BE2C (cell line): ENCODE results near the gene CHRNB1.
"Not testable (repeated sequence)": the region's sequence is repeated elsewhere in the genome, so short reads cannot be mapped to it uniquely, and the experiment has no call there.

ENCODE experiments used
- DNase-seq: peaks from one replicate; pipeline ENCODE4 v3.0.0-alpha.2; 2020
- H3K27me3 ChIP-seq: fragments of 250-450 bp; sonication (Bioruptor Pico); 2 replicates; pipeline ENCODE4 v1.5.1; 2020; ENCODE audit warnings: mild to moderate bottlenecking
- H3K36me3 ChIP-seq: fragments of 250-450 bp; sonication (Bioruptor Pico); 2 replicates; pipeline ENCODE4 v1.5.1; 2020; ENCODE audit warnings: mild to moderate bottlenecking
- H3K4me1 ChIP-seq: fragments of 250-450 bp; sonication (Bioruptor Pico); 2 replicates; pipeline ENCODE4 v1.5.1; 2020
- H3K4me3 ChIP-seq: 2 replicates; pipeline ENCODE4 v1.5.1; 2011; ENCODE audit warnings: low read depth, low read length
- H3K9me3 ChIP-seq: fragments of 250-450 bp; sonication (Bioruptor Pico); 2 replicates; pipeline ENCODE4 v1.5.1; 2020
- TF ChIP-seq, protein P1 (sequence below): IDR thresholded peaks from 2 replicates; pipeline ENCODE4 v1.5.1; 2012; ENCODE audit warnings: mild to moderate bottlenecking, low read depth, low read length

CHRNB1 gene

DNA sequence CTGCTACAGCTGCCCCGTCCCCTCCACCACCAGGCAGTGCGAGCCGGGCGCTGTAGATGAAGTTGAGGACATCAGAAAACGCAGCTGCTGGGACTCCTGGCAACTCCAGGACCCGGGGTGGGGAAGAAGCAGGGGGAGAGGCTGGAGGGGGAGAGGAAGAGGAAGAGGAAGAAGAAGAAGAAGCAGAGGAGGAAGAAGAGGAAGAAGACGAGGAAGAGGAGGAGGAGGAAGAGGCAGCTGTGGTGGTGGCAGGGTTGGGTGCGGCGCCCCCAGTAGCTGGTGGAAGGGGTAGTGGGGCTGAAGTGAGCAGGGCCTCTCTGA, 21.4 kb downstream of the CHRNB1 start:
- TF ChIP-seq, protein P1, sequence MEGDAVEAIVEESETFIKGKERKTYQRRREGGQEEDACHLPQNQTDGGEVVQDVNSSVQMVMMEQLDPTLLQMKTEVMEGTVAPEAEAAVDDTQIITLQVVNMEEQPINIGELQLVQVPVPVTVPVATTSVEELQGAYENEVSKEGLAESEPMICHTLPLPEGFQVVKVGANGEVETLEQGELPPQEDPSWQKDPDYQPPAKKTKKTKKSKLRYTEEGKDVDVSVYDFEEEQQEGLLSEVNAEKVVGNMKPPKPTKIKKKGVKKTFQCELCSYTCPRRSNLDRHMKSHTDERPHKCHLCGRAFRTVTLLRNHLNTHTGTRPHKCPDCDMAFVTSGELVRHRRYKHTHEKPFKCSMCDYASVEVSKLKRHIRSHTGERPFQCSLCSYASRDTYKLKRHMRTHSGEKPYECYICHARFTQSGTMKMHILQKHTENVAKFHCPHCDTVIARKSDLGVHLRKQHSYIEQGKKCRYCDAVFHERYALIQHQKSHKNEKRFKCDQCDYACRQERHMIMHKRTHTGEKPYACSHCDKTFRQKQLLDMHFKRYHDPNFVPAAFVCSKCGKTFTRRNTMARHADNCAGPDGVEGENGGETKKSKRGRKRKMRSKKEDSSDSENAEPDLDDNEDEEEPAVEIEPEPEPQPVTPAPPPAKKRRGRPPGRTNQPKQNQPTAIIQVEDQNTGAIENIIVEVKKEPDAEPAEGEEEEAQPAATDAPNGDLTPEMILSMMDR = no peak

DNA sequence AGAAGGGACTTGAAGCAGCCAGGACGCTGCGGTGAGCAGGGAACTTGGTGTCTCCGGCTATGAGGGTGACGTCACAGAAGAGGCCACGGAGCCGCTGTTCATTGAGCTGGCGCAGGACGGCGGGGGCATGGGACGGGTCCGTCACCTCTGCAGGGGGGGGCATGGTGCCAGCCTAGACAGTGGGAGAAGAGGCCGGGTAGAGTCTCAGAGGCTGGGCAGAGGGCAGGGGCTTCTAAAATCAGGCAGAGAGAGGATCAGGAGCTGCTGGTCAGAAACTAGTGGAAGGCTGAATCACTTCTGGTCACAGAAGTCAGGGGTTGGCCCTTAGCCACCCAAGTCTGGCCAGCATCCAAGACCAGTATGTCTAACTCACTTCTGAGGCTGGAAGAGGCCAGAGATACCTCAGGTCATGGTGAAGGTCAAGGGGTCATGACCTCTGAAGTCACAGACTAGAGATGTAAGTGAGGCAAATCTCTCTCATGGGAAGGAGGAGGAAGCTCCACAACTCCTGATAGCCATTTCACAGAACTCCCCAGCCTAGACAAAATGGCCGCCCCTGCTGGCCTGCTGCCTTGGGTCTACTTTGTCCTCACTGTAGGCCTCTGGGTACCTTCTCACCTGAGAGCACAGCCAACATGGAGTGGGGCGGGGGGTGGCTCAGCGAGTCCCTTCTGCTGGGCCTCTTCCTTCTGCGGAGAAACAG, 21.9 kb downstream of the CHRNB1 start:
- no peak overlapping the region for H3K4me3 ChIP-seq
- no peaks in the 10 kb centered on the region for H3K4me1 ChIP-seq
- H3K9me3 ChIP-seq = no peaks in the 10 kb centered on the region
- TF ChIP-seq, protein P1 = no peak
- H3K27me3 ChIP-seq = no peaks in the 10 kb centered on the region
- DNase-seq = no peak
- no peaks in the 10 kb centered on the region for H3K36me3 ChIP-seq

More for the DNA sequence above, 21.4 kb downstream of the CHRNB1 start:
- no peaks in the 10 kb centered on the region for H3K9me3 ChIP-seq
- no peaks in the 10 kb centered on the region for H3K27me3 ChIP-seq
- DNase-seq = no peak
- no peaks in the 10 kb centered on the region for H3K4me1 ChIP-seq
- H3K4me3 ChIP-seq = no peak overlapping the region
- H3K36me3 ChIP-seq = no peaks in the 10 kb centered on the region

DNA sequence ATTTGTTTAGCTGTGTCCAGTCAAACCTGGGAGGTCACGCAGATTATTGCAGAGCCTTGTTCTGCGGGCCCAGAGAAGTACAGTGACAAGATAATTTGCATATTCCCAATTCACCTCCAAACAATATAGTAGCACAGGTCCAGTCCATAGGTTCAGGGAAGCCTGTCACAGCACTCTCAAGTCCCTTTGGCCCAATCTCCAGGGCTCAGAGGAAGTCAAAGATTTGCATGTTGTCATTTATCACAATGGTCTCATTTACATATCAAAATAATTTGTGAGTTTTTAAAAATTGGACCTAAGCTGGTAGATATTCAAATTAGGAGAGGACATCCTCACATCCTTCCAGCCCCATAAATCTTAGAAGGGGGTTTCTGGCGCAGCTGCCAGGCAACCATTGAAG, 22.6 kb downstream of the CHRNB1 start:
- Histone ChIP-seq H3K36me3 (no peaks in the 10 kb centered on the region), H3K4me1 (no peaks in the 10 kb centered on the region), H3K9me3 (no peaks in the 10 kb centered on the region), H3K4me3 (no peak overlapping the region), H3K27me3 (no peaks in the 10 kb centered on the region)
- DNase-seq = no peak
- TF ChIP-seq, protein P1 = no peak

DNA sequence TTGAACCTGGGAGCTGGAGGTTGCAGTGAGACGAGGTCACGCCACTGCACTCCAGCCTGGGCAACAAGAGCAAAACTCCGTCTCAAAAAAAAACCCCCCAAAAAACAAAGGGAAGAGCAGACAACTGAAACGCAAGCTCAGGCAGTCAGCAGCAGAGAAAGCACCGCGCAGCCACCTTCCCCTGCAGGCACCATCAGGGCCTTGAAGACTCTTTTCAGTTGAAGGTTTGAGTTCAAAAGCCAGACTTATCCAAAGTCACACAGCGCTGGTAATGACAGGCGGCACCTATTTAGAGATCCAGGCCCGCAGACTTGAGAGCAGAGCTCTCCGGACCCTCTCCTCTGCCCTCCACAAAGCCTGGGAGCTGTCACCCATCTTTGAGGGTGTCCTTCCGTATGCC, 23.4 kb downstream of the CHRNB1 start:
- Histone ChIP-seq H3K27me3 (no peaks in the 10 kb centered on the region), H3K4me3 (no peak overlapping the region), H3K36me3 (no peaks in the 10 kb centered on the region), H3K4me1 (no peaks in the 10 kb centered on the region), H3K9me3 (no peaks in the 10 kb centered on the region)
- DNase-seq = no peak
- TF ChIP-seq, protein P1 = no peak

DNA sequence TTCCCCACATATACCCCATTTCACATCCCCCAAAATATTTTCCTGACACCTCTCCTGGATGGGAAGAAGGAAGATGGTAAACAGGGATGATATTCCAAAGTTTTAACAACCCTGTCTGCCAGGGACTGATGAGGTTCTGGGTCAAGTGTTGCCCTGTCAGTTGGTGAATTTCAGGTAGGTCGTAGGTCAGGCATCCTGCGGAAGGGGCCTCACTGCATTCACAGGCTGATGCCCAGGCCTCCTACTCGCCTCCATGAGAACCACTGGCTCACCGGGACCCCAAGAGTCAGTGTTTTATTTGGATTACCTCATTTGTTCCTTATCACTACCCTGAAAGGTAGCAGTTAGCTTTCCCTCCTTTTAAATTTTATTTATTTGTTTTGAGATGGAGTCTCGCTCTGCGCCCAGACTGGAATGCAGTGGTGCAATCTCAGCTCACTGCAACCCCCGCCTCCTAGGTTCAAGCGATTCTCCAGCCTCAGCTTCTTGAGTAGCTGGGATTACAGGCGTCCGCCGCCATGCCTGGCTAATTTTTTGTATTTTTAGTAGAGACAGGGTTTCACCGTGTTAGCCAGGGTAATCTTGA, 24.0 kb downstream of the CHRNB1 start:
- H3K4me3 ChIP-seq = no peak overlapping the region
- no peaks in the 10 kb centered on the region for H3K27me3 ChIP-seq
- H3K36me3 ChIP-seq = no peaks in the 10 kb centered on the region
- no peak for DNase-seq
- no peaks in the 10 kb centered on the region for H3K9me3 ChIP-seq
- TF ChIP-seq, protein P1 = no peak
- no peaks in the 10 kb centered on the region for H3K4me1 ChIP-seq

DNA sequence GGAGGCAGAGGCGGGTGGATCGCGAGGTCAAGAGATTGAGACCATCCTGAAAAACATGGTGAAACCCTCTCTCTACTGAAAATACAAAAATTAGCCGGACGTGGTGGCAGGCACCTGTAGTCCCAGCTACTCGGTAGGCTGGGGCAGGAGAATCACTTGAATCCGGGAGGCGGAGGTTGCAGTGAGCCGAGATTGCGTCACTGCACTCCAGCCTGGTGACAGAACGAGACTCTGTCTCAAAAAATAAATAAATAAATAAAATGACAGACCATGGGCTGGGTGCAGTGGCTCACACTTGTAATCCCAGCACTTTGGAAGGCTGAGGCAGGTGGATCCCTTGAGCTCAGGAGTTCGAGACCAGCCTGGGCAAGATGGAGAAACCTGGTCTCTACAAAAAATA, 25.0 kb downstream of the CHRNB1 start:
- not testable (repeated sequence) for H3K4me1 ChIP-seq, H3K36me3 ChIP-seq, H3K27me3 ChIP-seq, H3K9me3 ChIP-seq, DNase-seq, H3K4me3 ChIP-seq

DNA sequence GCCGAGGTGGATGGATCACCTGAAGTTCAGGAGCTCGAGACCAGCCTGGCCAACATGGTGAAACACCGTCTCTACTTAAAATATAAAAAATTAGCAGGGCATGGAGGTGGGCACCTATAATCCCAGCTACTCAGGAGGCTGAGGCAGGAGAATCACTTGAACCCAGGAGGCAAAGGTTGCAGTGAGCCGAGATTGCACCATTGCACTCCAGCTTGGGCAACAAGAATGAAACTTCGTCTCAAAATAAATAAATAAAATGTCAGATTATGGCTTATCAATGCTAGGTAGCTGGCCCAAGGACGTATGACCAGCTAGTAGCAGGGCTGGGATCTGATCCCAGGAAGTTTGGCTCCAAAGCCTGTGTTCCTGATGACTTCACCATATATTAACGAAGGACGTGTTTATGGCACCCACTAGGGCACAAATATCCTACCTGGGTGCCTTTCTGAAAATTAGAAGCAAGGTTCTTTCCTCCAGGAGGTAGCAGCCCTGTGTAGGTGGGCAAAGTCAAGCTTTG, 25.7 kb downstream of the CHRNB1 start:
- not testable (repeated sequence) for H3K4me3 ChIP-seq, H3K36me3 ChIP-seq

More for the DNA sequence above, 25.7 kb downstream of the CHRNB1 start:
- not testable (repeated sequence) for H3K9me3 ChIP-seq, DNase-seq, H3K4me1 ChIP-seq, H3K27me3 ChIP-seq
